T-helper 17 cell (primary cell): ENCODE results near the gene VWA8. TPM values are rescaled to one million over a fixed set of nuclear protein-coding genes. Genes with fewer than 3 reads are reported as not detected.
A peak's percentile ranks its signal among the peaks of the same experiment; 100 is the strongest.
"Not testable (repeated sequence)": the region's sequence is repeated elsewhere in the genome, so short reads cannot be mapped to it uniquely, and the experiment has no call there.

Source experiments
- ATAC-seq: fragments of 150-1000 bp; cut with Tn5 transposase; 2 replicates; pipeline ENCODE4 v1.10.0; 2021; ENCODE audit warnings: mild to moderate bottlenecking, moderate library complexity
- DNase-seq, 3 donors: peaks; one replicate each; pipeline versions ENCODE4 v3.0.0 to v3.0.0-alpha.2; 2020 to 2021
- H3K9me3 ChIP-seq: one replicate; pipeline ENCODE4 v1.7.0; 2013; ENCODE audit warnings: low read length, mild to moderate bottlenecking; ENCODE audit not compliant: control insufficient read depth, poor library complexity, severe bottlenecking
- H3K27ac Mint-ChIP-seq: one replicate; pipeline ENCODE4 v1.8.0; 2022; ENCODE audit warnings: mild to moderate bottlenecking, moderate library complexity, mixed read lengths
- H3K27me3 Mint-ChIP-seq: one replicate; pipeline ENCODE4 v1.8.0; 2022; ENCODE audit warnings: mixed read lengths
- H3K36me3 Mint-ChIP-seq: one replicate; pipeline ENCODE4 v1.8.0; 2022; ENCODE audit warnings: low read depth, mixed read lengths
- H3K4me1 Mint-ChIP-seq: one replicate; pipeline ENCODE4 v1.8.0; 2022; ENCODE audit warnings: mild to moderate bottlenecking, mixed read lengths
- H3K4me3 Mint-ChIP-seq: one replicate; pipeline ENCODE4 v1.8.0; 2022; ENCODE audit warnings: mild to moderate bottlenecking, moderate library complexity, mixed read lengths
- total RNA-seq, 4 donors: library from RNA in 2 of 4; stranded (reverse) in 2 of 4; gene quantifications; one replicate each; pipeline ENCODE4 v1.2.3 and lab custom pipeline; 2022 to 2026

The VWA8 gene
- total RNA-seq, 2 donors from 2014 or later = 21.5 to 23.0 TPM

DNA sequence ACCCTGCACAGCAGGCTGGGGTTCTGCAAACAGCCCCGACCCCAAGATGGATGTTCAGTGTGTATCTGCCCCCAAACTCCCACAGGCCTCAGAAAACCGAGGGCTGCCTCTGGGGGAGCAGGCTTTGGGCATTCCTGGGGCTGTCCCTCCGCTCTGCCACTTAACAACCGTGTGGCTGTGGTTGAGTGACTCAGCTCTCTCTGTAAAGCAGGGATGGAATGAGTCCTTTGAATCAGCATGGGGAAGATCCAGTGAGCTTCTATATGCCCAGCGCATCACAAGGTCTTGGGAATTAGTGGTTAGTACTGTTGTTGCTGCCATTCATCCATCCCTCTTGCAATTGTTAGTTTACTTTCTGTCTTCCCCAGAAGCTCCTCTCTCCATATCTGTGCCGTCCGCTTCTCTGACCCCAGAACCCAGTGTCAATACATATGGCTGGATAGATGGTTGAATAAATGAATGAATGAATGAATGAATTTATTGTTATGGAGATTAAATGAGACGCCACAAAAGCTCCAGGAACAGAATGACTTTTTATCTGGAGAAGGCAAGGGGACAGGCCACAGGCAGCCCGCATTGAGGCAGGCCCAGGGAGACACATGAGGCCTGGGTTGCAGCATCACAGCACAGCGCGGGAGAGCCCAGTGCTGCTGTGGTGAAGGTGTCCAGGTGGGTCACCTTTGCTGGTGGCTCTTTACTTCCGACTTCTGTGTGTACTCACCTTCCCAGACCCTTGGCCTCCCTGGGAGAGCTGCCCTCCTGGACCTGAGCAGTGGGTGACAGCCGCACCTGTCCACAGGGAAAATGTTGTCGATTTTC is 414.3 kb downstream of the VWA8 start:
- ATAC-seq = no peak
- Mint-ChIP-seq H3K27ac (no peak overlapping the region), H3K4me3 (no peak overlapping the region), H3K27me3 (peaks cover 6% of the 10 kb centered on the region), H3K4me1 (peaks cover 3% of the 10 kb centered on the region), H3K36me3 (no peaks in the 10 kb centered on the region)
- H3K9me3 ChIP-seq = no peaks in the 10 kb centered on the region
- DNase-seq = no peak

DNA sequence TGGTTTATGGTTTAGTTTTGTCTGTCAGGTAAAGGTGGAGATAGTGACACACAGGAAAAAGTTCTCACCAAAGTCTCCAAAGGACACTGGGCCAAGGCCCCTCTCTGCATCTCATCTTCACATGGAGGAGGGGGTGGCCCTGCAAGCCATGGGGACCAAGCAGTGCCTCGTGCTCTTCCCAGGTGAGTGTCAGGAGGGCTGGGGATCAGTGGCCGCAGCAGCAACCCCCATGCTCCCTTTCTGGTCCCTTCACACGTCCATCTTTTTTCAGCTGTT is 415.5 kb downstream of the VWA8 start:
- no peak overlapping the region for H3K27ac Mint-ChIP-seq
- DNase-seq (no peak), ATAC-seq (no peak)
- no peak overlapping the region for H3K4me3 Mint-ChIP-seq
- H3K4me1 Mint-ChIP-seq = peaks cover 3% of the 10 kb centered on the region
- H3K27me3 Mint-ChIP-seq = peaks cover 6% of the 10 kb centered on the region
- no peaks in the 10 kb centered on the region for H3K36me3 Mint-ChIP-seq
- no peaks in the 10 kb centered on the region for H3K9me3 ChIP-seq

DNA sequence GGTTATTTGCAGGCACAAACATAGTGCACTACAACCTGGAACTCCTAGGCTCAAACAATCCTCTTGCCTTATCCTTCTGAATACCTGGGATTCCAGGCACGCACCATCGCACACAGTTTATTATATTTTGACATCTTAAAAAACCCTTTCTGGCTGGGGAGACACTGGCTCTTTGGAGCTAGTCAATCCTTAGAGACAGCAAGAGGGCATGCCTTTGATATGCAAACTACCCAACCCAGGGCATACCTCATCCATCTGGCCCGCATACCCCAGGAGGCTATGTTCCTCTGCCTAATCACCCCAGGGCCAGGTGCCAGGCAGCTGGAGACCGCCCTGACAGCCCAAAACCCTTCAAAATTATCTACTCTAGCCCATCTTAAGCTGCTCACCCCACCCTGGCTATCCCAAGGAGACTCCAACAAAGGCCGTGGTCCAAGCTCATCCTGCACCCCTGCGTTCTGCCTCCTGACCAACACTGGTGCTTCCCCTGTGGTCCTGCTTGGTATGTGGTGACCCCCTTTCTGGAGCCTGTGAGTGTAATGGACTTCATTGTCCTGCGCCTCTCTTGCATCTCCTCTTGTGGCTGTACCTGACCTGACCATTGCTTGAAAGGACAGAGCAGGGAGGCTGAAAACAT is 417.1 kb downstream of the VWA8 start:
- Mint-ChIP-seq H3K4me3 (no peak overlapping the region), H3K27ac (no peak overlapping the region), H3K4me1 (peaks cover 3% of the 10 kb centered on the region), H3K27me3 (peaks cover 6% of the 10 kb centered on the region), H3K36me3 (no peaks in the 10 kb centered on the region)
- DNase-seq (no peak), ATAC-seq (no peak)
- H3K9me3 ChIP-seq = no peaks in the 10 kb centered on the region

DNA sequence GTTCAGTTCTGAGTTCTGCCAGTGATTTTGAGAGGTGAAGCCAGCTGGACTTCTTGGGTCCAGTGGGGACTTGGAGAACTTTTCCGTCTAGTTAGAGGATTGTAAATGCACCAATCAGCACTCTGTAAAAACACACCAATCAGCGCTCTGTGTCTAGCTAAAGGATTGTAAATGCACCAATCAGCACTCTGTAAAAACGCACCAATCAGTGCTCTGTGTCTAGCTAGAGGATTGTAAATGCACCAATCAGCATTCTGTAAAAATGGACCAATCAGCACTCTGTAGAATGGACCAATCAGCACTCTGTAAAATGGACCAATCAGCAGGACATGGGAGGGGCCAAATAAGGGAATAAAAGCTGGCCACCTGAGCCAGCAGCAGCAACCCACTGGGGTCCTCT is 418.1 kb downstream of the VWA8 start:
- H3K36me3 Mint-ChIP-seq, DNase-seq, H3K27ac Mint-ChIP-seq, ATAC-seq, H3K9me3 ChIP-seq, H3K4me3 Mint-ChIP-seq, H3K27me3 Mint-ChIP-seq, H3K4me1 Mint-ChIP-seq: not testable (repeated sequence)

DNA sequence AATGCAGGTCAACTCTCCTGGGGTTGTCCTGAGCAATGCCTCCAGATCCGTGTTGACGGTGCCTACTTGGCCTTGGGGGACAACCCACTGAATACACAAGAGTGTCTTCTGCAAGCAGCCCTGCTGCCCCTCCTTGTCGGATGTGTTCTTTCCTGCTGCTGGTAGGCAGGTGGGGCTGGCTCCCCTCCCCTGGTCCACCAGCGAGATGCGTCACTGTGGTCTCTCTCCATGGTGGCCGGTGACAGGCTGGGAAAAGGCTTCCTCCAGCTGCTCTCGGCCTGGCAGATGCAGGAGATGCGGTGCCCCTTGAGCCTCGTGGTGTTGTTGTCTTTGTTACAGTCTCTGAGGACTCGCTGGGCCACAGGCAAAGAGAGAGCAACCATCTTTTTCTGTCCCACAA is 418.6 kb downstream of the VWA8 start:
- Mint-ChIP-seq H3K4me1 (peaks cover 3% of the 10 kb centered on the region), H3K27ac (no peak overlapping the region), H3K27me3 (no peaks in the 10 kb centered on the region), H3K36me3 (peaks cover 2% of the 10 kb centered on the region), H3K4me3 (no peak overlapping the region)
- no peaks in the 10 kb centered on the region for H3K9me3 ChIP-seq
- no peak for DNase-seq
- ATAC-seq = no peak

DNA sequence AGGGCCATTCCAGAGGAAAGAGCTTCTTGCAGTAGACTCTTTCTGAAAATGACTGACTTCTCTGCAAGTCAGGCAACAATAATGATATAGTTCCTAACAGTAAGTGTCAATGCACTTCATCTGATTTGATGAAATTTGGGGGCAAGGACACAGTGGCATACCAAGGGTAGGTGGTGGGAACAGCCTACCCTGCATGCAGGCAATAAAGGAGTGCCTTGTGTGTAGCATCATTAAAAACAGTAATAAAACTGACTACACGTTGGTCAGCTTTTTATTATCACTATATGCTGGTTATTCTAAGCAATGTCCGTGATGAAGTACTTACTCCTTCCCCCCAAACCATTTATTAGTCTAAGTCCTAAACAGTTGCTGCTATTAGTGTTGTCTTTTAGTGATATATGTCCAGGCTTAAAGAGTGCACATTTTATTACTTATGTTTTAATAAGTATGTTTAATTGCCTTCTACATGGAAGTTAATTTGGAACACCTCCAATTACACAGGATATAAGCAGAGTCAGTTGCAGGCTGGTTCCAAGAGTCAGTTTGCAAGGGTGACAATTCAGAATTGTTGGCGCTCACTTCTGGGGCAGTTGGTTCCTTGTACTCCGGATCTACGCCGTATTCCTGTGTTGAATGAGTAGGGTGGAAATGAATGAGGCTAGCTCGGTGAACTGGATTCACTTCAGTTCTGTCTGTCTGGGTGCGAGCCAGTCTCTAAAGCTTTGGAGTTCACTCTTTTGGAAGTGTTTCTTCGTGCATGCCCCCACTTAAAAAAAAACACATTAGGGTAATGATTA is 419.6 kb downstream of the VWA8 start:
- no peaks in the 10 kb centered on the region for H3K9me3 ChIP-seq
- H3K27me3 Mint-ChIP-seq = no peaks in the 10 kb centered on the region
- H3K36me3 Mint-ChIP-seq = peaks cover 2% of the 10 kb centered on the region
- peaks cover 3% of the 10 kb centered on the region for H3K4me1 Mint-ChIP-seq
- peak overlapping the region; percentile 29 for H3K27ac Mint-ChIP-seq
- H3K4me3 Mint-ChIP-seq = no peak overlapping the region
- ATAC-seq = no peak
- no peak for DNase-seq

DNA sequence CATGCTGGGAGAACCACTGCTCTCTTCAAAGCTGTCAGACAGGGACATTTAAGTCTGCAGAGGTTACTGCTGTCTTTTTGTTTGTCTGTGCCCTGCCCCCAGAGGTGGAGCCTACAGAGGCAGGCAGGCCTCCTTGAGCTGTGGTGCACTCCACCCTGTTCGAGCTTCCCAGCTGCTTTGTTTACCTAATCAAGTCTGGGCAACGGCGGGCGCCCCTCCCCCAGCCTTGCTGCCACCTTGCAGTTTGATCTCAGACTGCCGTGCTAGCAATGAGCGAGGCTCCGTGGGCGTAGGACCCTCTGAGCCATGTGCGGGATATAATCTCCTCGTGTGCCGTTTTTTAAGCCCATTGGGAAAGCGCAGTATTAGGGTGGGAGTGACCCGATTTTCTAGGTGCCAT is 420.7 kb downstream of the VWA8 start:
- not testable (repeated sequence) for ATAC-seq, H3K4me3 Mint-ChIP-seq, H3K27me3 Mint-ChIP-seq, H3K4me1 Mint-ChIP-seq, H3K9me3 ChIP-seq, H3K36me3 Mint-ChIP-seq, DNase-seq
- peak overlapping the region; percentile 29 for H3K27ac Mint-ChIP-seq

DNA sequence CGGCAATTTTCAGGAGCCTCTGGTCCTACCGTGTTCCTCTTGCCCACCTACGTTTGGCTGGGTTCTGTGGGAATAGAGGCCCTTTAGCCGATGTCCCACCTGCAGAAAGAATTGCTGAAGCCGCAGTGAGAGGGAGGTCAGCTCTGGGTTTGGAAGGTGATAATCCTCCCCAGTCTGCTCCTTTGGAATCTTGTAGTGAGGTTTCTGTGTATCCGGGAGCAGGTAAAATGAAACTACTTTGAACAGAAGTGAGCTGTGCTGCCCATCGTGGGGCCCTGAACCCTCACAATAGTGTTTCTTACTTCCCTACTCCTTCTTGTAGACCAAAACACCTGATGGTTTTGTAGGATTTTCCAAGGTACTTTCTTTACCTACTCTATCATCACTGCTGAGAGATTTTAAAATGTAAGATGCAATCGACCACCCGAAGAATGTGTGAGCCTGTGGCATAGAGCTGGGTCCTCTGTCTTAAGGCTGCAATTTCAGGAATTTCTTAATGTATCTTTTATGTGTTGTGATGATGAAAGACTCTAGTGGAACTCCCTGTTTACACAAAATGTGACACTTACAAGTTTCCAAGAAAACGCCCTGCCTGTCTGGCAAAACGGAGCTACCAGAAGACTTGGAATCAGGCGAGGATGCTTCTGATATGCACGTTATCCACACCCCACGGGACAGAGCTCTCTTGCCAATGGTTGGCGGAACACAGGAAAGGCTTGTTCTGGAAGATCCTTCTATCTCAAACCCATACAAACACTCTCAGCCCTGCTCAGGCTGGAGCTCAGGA is 427.4 kb downstream of the VWA8 start:
- Mint-ChIP-seq H3K27ac (no peak overlapping the region), H3K4me3 (no peak overlapping the region), H3K36me3 (peaks cover 2% of the 10 kb centered on the region), H3K4me1 (no peaks in the 10 kb centered on the region), H3K27me3 (no peaks in the 10 kb centered on the region)
- H3K9me3 ChIP-seq = no peaks in the 10 kb centered on the region
- no peak for DNase-seq
- no peak for ATAC-seq

DNA sequence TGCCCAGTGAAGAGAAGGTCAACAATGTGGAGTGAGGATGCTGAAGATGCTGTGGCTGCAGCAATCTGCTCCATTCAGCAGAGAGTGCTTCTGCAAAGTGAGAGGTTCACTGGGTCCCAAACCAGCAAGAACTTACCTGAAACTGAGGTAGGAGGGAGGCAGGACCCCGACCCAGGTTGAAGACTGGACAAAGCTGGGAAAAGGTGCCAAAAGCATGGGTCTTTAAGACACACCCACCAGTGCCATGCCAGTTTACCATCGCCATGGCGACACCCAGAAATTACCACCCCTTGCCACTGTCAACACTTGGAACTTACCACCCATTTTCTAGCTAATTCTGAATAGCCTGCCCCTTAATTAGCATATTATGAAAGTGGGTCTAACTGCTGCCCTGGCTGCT is 432.9 kb downstream of the VWA8 start:
- H3K36me3 Mint-ChIP-seq = peaks cover 3% of the 10 kb centered on the region
- H3K4me3 Mint-ChIP-seq = no peak overlapping the region
- ATAC-seq = no peak
- no peaks in the 10 kb centered on the region for H3K4me1 Mint-ChIP-seq
- H3K9me3 ChIP-seq = no peaks in the 10 kb centered on the region
- H3K27me3 Mint-ChIP-seq = peaks cover 7% of the 10 kb centered on the region
- no peak overlapping the region for H3K27ac Mint-ChIP-seq
- DNase-seq = no peak

DNA sequence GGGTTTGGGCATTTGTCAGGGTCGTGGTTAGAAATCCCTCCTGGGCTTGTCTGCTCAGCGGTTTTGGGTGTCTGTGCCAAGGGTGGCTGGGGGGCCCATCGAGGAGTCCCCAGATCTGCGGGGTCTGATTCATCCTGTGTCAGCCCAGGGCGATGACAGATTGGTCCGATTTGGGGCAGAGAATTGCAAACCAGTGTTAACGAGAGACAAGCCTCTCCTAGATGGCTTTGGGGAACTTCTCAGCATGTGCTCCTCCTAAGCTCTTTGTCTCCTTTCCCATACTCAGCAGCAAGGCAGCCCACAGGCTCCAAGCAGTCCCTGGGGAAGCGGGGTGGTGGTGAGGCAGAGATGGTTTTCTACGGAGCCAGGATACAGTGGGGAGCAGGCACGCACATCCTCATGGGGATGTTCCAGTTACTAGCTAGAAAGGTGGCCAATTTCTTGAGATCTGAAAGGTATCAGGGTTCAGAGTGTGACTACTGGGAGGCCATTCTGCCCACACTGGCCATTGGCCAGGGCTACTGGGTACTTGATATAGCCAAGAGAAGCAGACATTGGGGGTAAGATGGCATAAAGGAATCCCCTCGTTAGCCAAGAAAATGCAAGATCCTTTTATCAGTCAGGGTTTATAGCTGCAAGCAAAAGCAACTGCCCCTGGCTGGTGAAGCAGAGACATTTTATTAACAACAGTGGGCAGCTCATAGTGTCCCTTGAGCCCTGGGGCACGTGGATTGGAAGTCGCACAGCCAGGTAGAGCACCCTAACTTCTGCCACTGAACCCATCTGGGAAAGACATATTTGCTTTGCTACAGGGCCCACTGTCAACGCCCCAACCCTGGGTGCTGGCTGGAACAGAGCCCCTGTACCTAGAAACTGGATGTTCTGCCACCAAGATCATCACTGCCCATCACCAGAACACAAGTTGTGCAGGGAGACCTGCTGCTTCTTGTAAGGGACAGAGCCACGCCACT is 440.0 kb downstream of the VWA8 start:
- no peak overlapping the region for H3K4me3 Mint-ChIP-seq
- no peaks in the 10 kb centered on the region for H3K4me1 Mint-ChIP-seq
- no peaks in the 10 kb centered on the region for H3K27me3 Mint-ChIP-seq
- no peak overlapping the region for H3K27ac Mint-ChIP-seq
- no peak for DNase-seq
- no peaks in the 10 kb centered on the region for H3K9me3 ChIP-seq
- peaks cover 3% of the 10 kb centered on the region for H3K36me3 Mint-ChIP-seq
- no peak for ATAC-seq

DNA sequence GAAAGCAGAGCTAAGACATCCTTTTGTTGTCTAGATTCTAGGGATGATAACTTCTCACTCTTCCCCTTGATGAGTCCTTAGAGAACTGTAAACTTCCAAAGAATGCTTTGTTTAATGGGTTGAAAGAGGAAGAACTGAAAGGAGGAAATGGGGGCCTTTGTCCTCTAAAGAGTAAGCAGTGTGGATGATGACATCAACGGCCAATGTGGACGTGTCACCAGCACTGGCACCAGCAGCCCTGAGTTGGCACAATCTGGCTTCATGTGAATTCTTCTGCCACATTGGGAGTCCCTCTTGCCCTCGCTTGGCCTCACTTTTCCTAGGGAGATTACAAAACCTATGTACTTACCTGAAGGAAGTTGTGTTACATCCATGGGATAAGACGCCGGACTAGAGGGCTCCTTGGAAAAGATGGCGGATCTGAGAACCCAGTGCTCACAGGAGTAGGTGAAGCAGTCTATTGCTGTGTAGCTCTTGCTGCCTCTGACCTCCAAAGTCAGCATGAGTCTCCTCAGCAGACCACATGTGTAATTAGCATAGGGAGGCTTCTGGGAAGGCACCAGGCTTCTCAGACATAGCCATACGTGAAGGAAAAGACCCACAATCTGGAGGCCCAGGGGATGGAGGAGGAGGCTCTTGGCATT is 440.8 kb downstream of the VWA8 start:
- H3K9me3 ChIP-seq = no peaks in the 10 kb centered on the region
- no peaks in the 10 kb centered on the region for H3K4me1 Mint-ChIP-seq
- H3K27ac Mint-ChIP-seq = no peak overlapping the region
- no peak overlapping the region for H3K4me3 Mint-ChIP-seq
- peaks cover 1% of the 10 kb centered on the region for H3K36me3 Mint-ChIP-seq
- DNase-seq (no peak), ATAC-seq (no peak)
- H3K27me3 Mint-ChIP-seq = no peaks in the 10 kb centered on the region
